Activated T-helper 1 cell treated with anti-CD3 and anti-CD28 coated beads, Interleukin-12 subunit alpha, Interleukin-12 subunit beta, Interleukin-2, Interleukin-4 antibody, amounts not matched to agents 30 ng/mL and 10 ng/mL and 1 ng/mL, durations not matched to agents 14 hours and 24 hours and 36 hours (primary cell): ENCODE results near the gene TNFRSF21. TPM values are rescaled to one million over a fixed set of nuclear protein-coding genes. Genes with fewer than 3 reads are reported as not detected.

ENCODE experiments used
- DNase-seq: peaks from one replicate; pipeline ENCODE4 v3.0.0; 2021; ENCODE audit warnings: low spot score
- H3K27ac Mint-ChIP-seq: one replicate; pipeline ENCODE4 v1.8.0; 2021; ENCODE audit warnings: mild to moderate bottlenecking, mixed read lengths
- H3K27me3 Mint-ChIP-seq: one replicate; pipeline ENCODE4 v1.8.0; 2022; ENCODE audit warnings: mild to moderate bottlenecking, moderate library complexity, mixed read lengths; ENCODE audit not compliant: insufficient read depth
- H3K36me3 Mint-ChIP-seq: one replicate; pipeline ENCODE4 v1.8.0; 2021; ENCODE audit warnings: low read depth, mixed read lengths
- H3K4me1 Mint-ChIP-seq: one replicate; pipeline ENCODE4 v1.8.0; 2021; ENCODE audit warnings: low read depth, mixed read lengths
- H3K4me3 Mint-ChIP-seq: one replicate; pipeline ENCODE4 v1.8.0; 2021; ENCODE audit warnings: mild to moderate bottlenecking, moderate library complexity, mixed read lengths
- H3K9me3 Mint-ChIP-seq: one replicate; pipeline ENCODE4 v1.8.0; 2021; ENCODE audit warnings: mixed read lengths
- intact Hi-C: fragments of 100-400 bp; cut with micrococcal nuclease; formaldehyde crosslinking; loops from one replicate; pipeline ENCODE4 v1.15.1; 2024
- total RNA-seq: library from RNA; stranded (reverse); gene quantifications from 2 replicates; pipeline ENCODE4 v1.2.3, GENCODE V29; 2022

The TNFRSF21 gene
- total RNA-seq, 1 donor from 2014 or later: 3.5 TPM

DNA sequence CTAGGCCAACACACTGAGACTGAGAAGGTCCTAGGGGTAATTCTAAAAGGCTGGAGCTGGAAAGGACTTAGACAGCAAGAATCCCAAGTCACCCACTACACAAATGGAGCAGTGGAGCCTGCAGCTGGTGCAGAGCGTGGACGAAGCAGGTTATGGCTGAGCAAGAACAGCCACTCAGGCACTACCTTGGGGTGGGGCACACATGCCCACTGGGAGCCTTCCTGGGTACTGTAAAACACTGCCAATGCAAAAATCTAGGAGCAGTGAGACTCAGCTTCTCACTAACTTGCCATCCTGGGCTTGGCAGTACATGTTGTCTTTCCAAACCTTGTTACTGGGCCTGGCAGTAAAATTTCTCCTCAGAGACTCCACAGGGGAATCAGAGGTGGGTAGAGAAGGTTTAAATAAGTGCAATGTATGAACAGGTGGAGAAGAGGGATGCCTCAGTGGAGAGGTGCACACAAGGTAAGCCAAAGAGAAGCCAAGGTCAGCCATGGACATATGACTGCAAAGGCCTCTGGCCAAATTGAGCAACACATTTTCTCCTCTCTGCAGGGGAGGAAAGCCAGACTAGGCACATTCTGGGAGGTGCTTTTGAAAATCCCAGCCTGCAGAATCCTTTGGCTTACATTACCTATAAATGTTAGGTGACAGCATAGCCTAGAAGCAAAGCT lies 105.6 kb downstream of the TNFRSF21 start:
- H3K9me3 Mint-ChIP-seq: no peaks in the 10 kb centered on the region
- no peaks in the 10 kb centered on the region for H3K36me3 Mint-ChIP-seq
- intact Hi-C loops: no loop called here
- peak overlapping the region; percentile 16 for H3K27ac Mint-ChIP-seq
- H3K4me1 Mint-ChIP-seq: peaks cover 11% of the 10 kb centered on the region
- peaks cover 3% of the 10 kb centered on the region for H3K27me3 Mint-ChIP-seq
- DNase-seq: no peak
- no peak overlapping the region for H3K4me3 Mint-ChIP-seq

GRCh38 chr6:47203266-47203937 lies 106.3 kb downstream of the TNFRSF21 start:
- no peak for DNase-seq
- intact Hi-C loops: no loop called here
- Mint-ChIP-seq H3K27ac (peak overlapping the region; percentile 16), H3K4me3 (no peak overlapping the region), H3K36me3 (no peaks in the 10 kb centered on the region), H3K9me3 (no peaks in the 10 kb centered on the region), H3K27me3 (peaks cover 3% of the 10 kb centered on the region), H3K4me1 (peaks cover 11% of the 10 kb centered on the region)

GRCh38 chr6:47202644-47203205 lies 107.0 kb downstream of the TNFRSF21 start:
- no peaks in the 10 kb centered on the region for H3K9me3 Mint-ChIP-seq
- DNase-seq: no peak
- intact Hi-C loops: no loop called here
- H3K36me3 Mint-ChIP-seq: no peaks in the 10 kb centered on the region
- peaks cover 3% of the 10 kb centered on the region for H3K27me3 Mint-ChIP-seq
- no peak overlapping the region for H3K27ac Mint-ChIP-seq
- no peak overlapping the region for H3K4me3 Mint-ChIP-seq
- peaks cover 11% of the 10 kb centered on the region for H3K4me1 Mint-ChIP-seq

GRCh38 chr6:47200536-47201334 lies 109.0 kb downstream of the TNFRSF21 start:
- intact Hi-C loops: no loop called here
- H3K4me3 Mint-ChIP-seq: no peak overlapping the region
- no peak overlapping the region for H3K27ac Mint-ChIP-seq
- DNase-seq: no peak
- H3K4me1 Mint-ChIP-seq: peaks cover 11% of the 10 kb centered on the region
- no peaks in the 10 kb centered on the region for H3K36me3 Mint-ChIP-seq
- no peaks in the 10 kb centered on the region for H3K9me3 Mint-ChIP-seq
- peaks cover 3% of the 10 kb centered on the region for H3K27me3 Mint-ChIP-seq

DNA sequence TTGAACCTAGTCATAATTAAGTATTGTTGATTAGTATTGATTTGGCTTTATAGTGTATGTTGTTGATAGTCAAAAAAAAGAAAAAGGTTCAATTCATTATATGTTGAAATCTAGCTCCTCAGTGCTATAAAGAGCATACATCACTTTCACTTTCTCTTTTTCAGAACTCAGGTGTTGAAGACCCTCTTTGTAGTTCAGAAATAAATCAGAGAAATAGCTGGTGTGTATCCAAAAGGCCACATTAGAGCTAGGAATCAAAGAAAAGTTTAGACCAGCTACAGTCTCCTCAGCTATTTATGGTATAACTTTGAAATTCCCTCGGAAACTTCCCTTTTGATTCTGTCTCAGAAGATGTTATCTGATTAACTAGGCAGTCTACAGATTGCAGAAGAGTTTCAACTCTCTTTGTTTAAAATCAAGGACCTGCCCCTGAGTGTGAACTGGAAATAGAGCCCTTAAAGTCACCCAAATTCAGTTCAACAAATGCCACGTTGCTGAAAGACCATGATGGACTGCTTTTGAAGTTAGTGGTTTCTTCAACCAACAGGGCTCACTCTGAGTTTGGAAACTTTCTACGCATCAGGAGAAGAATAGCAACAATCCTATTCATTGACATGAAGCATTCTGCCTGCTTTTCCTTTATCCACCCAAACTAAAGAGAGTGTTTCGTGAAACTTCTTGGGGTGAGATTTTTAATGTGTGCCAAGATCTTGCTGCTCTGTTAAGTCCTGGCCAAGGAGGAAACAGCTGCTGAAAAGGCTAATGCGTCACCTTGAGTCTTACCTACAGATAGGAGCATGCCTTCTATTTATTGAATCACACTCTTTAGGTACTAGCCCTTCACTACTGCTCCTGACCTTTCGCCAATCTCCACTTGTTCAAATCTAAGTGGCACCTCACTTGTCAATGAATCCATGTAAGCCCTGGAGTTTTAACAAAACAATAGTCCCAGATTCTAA lies 111.7 kb downstream of the TNFRSF21 start:
- Mint-ChIP-seq H3K36me3 (no peaks in the 10 kb centered on the region), H3K27ac (no peak overlapping the region), H3K4me1 (peaks cover under 1% of the 10 kb centered on the region), H3K4me3 (peak overlapping the region; percentile 32), H3K9me3 (no peaks in the 10 kb centered on the region), H3K27me3 (peaks cover under 1% of the 10 kb centered on the region)
- DNase-seq: no peak
- intact Hi-C loops: no loop called here

DNA sequence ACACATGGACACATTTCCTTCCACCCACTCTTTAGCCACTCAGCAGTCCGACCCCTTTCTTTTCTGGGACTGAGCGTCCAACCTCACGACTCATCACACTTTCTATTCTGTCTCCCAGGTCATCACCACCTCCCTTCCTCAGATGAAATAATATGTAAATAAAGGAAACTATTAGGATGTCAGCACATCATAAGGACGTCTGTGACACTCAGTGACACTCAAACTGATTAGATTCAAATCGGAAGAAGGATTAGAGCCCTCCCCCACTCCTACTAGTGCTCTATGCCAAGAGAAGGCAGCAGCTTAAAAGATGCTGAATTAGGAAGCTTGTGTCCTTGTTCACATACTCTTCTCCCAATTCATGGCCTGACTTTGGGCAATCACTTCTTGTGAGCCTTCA lies 113.6 kb downstream of the TNFRSF21 start:
- H3K9me3 Mint-ChIP-seq: no peaks in the 10 kb centered on the region
- H3K27ac Mint-ChIP-seq: no peak overlapping the region
- H3K4me3 Mint-ChIP-seq: no peak overlapping the region
- no peaks in the 10 kb centered on the region for H3K36me3 Mint-ChIP-seq
- H3K4me1 Mint-ChIP-seq: no peaks in the 10 kb centered on the region
- DNase-seq: no peak
- no peaks in the 10 kb centered on the region for H3K27me3 Mint-ChIP-seq
- intact Hi-C loops: no loop called here

- no peaks in the 10 kb centered on the region for H3K36me3 Mint-ChIP-seq
- DNase-seq: no peak
- H3K27ac Mint-ChIP-seq: no peak overlapping the region
- H3K27me3 Mint-ChIP-seq: no peaks in the 10 kb centered on the region
- intact Hi-C loops: no loop called here
- no peak overlapping the region for H3K4me3 Mint-ChIP-seq
- H3K9me3 Mint-ChIP-seq: no peaks in the 10 kb centered on the region
- H3K4me1 Mint-ChIP-seq: no peaks in the 10 kb centered on the region
Observed at GRCh38 chr6:47195011-47195650, 114.6 kb downstream of the TNFRSF21 start.

DNA sequence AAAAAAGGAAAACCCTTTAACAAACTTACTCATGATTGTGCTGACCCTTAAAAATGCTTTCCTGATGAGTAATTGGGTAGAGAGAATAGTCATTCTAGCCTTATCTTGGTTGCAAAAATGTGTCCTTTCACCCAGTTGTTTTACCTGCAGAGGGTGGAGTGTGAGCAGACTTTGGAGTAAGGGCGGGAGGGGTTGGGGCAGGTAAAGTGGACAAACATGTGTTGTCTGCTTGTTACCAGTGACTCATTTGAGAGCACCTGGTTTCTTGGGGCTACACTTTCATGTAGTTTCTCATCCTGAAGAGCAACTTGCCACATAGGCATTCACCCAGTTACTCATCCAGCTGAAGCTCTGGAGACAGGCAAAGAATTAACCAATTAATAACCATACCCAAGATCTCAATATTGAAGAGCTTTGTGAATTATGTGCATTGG lies 121.1 kb downstream of the TNFRSF21 start:
- no peaks in the 10 kb centered on the region for H3K27me3 Mint-ChIP-seq
- H3K4me3 Mint-ChIP-seq: no peak overlapping the region
- intact Hi-C loops: no loop called here
- no peaks in the 10 kb centered on the region for H3K4me1 Mint-ChIP-seq
- DNase-seq: no peak
- no peaks in the 10 kb centered on the region for H3K36me3 Mint-ChIP-seq
- H3K9me3 Mint-ChIP-seq: no peaks in the 10 kb centered on the region
- no peak overlapping the region for H3K27ac Mint-ChIP-seq

- no peak overlapping the region for H3K27ac Mint-ChIP-seq
- no peak for DNase-seq
- no peaks in the 10 kb centered on the region for H3K27me3 Mint-ChIP-seq
- intact Hi-C loops: no loop called here
- no peaks in the 10 kb centered on the region for H3K4me1 Mint-ChIP-seq
- H3K9me3 Mint-ChIP-seq: no peaks in the 10 kb centered on the region
- no peaks in the 10 kb centered on the region for H3K36me3 Mint-ChIP-seq
- H3K4me3 Mint-ChIP-seq: no peak overlapping the region
Observed at GRCh38 chr6:47187893-47188587, 121.7 kb downstream of the TNFRSF21 start.

- Mint-ChIP-seq H3K27me3 (no peaks in the 10 kb centered on the region), H3K4me3 (no peak overlapping the region), H3K27ac (no peak overlapping the region), H3K4me1 (no peaks in the 10 kb centered on the region), H3K36me3 (no peaks in the 10 kb centered on the region), H3K9me3 (no peaks in the 10 kb centered on the region)
- intact Hi-C loops: no loop called here
- no peak for DNase-seq
Observed at GRCh38 chr6:47187113-47187512, 122.6 kb downstream of the TNFRSF21 start.

DNA sequence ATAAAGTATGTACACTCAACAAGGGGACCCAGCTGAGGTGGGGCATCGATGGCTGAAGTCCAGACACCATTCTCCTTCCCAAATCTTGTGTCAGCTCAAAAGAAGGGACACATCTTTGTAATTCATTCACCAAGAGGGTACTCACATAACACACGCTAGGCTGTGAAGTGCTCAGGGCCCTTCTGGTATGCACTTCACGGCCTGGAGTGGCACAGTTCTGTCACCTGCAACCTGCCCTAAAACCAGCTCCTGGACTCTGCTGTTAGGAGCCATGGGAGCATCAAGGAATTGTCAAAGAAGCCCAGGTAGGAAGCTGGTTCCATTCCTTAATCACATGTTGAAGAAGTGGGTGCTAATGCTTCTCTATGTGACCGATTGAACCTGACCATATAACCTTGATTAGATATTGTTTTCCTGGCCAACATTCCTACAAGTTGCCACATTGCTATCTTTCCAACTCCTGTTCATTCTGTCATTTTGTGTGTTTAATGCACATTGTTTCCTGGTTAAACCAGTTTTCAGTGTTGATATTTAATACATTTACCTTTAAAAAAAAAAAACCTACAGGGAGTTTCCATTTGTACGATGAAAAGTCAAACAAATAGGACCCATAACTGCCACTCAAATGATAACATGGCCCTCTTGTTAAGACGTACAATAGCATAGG lies 127.3 kb downstream of the TNFRSF21 start:
- no peaks in the 10 kb centered on the region for H3K4me1 Mint-ChIP-seq
- no peaks in the 10 kb centered on the region for H3K27me3 Mint-ChIP-seq
- no peaks in the 10 kb centered on the region for H3K36me3 Mint-ChIP-seq
- H3K4me3 Mint-ChIP-seq: no peak overlapping the region
- H3K27ac Mint-ChIP-seq: no peak overlapping the region
- DNase-seq: no peak
- H3K9me3 Mint-ChIP-seq: no peaks in the 10 kb centered on the region
- intact Hi-C loops: no loop called here
